Mesendoderm (in vitro differentiated cells): ENCODE results near the gene GALNT9.

Experiments
- DNase-seq: peaks from one replicate; pipeline ENCODE4 v3.0.0; 2013
- H2AK5ac ChIP-seq: 2 replicates; pipeline ENCODE4 v1.6.1; 2013; ENCODE audit warnings: low read length, inconsistent platforms
- H2BK120ac ChIP-seq: 2 replicates; pipeline ENCODE4 v1.6.1; 2013; ENCODE audit warnings: low read depth, mild to moderate bottlenecking, low read length, moderate library complexity, mixed read lengths
- H2BK15ac ChIP-seq: replicated peaks from 2 replicates; pipeline ENCODE4 v1.6.1; 2013; ENCODE audit warnings: low read depth, mild to moderate bottlenecking, moderate library complexity
- H2BK5ac ChIP-seq: 2 replicates; pipeline ENCODE4 v1.6.1; 2013; ENCODE audit warnings: low read length, inconsistent platforms
- H3K18ac ChIP-seq: 2 replicates; pipeline ENCODE4 v1.6.1; 2013; ENCODE audit warnings: mild to moderate bottlenecking, low read length, mixed read lengths
- H3K23ac ChIP-seq: one replicate; pipeline ENCODE4 v1.6.1; 2013; ENCODE audit warnings: low read length
- H3K27ac ChIP-seq: 2 replicates; pipeline ENCODE4 v1.5.1; 2013; ENCODE audit warnings: low read depth, mild to moderate bottlenecking, inconsistent platforms, low read length, moderate library complexity
- H3K27me3 ChIP-seq: 2 replicates; pipeline ENCODE4 v1.6.1; 2013; ENCODE audit warnings: low read length, control low read depth, mild to moderate bottlenecking, inconsistent platforms; ENCODE audit not compliant: insufficient read depth, poor library complexity
- H3K36me3 ChIP-seq: 2 replicates; pipeline ENCODE4 v1.6.1; 2013; ENCODE audit warnings: low read length, inconsistent platforms; ENCODE audit not compliant: control insufficient read depth, insufficient read depth
- H3K4ac ChIP-seq: one replicate; pipeline ENCODE4 v1.6.1; 2013; ENCODE audit warnings: low read depth, mild to moderate bottlenecking, low read length, moderate library complexity
- H3K4me1 ChIP-seq: 2 replicates; pipeline ENCODE4 v1.6.1; 2013; ENCODE audit warnings: low read depth, low read length, inconsistent platforms; ENCODE audit not compliant: control insufficient read depth
- H3K4me2 ChIP-seq: 2 replicates; pipeline ENCODE4 v1.6.1; 2013; ENCODE audit warnings: low read length
- H3K4me3 ChIP-seq: 2 replicates; pipeline ENCODE4 v1.5.1; 2013; ENCODE audit warnings: mild to moderate bottlenecking, low read length
- H3K56ac ChIP-seq: one replicate; pipeline ENCODE4 v1.6.1; 2013; ENCODE audit warnings: low read length
- H3K79me1 ChIP-seq: 2 replicates; pipeline ENCODE4 v1.6.1; 2013; ENCODE audit warnings: low read length, inconsistent platforms
- H3K79me2 ChIP-seq: 2 replicates; pipeline ENCODE4 v1.6.1; 2013; ENCODE audit warnings: mild to moderate bottlenecking, low read length; ENCODE audit not compliant: control insufficient read depth, insufficient read depth
- H3K9ac ChIP-seq: 2 replicates; pipeline ENCODE4 v1.6.1; 2013; ENCODE audit warnings: low read length, inconsistent platforms
- H4K5ac ChIP-seq: one replicate; pipeline ENCODE4 v1.6.1; 2013; ENCODE audit warnings: low read length
- H4K8ac ChIP-seq: one replicate; pipeline ENCODE4 v1.6.1; 2013; ENCODE audit warnings: low read depth, mild to moderate bottlenecking, control low read depth, low read length, moderate library complexity
- WGBS: extraction: QIAGEN DNeasy Blood & Tissue Kit; methylation state at CpG from one replicate; pipeline ENCODE4 v1.1.7; 2013; ENCODE audit warnings: low lambda C conversion rate, missing lambda C conversion rate; ENCODE audit not compliant: insufficient coverage; ENCODE audit errors: extremely low coverage; 5-methylcytosine and 5-hydroxymethylcytosine counted together

The GALNT9 gene

DNA sequence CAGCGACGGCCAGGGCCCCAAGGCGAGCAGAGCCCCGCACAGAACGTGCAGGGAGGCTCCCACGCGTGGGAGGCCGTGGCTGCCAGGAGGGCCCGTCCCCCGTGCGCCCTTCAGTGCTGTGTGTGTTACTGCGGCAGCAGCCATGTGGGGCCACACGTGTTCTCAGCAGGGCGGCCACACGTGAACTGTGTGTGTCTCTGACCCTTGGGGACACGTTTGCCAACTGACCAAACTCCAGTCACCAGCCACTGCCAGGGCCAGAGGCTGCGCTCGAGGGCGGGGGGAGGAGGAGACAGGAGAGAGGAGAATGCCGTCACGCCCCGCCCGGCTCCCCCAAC, 57.7 kb downstream of the GALNT9 start:
- no peak for DNase-seq
- Histone ChIP-seq H3K79me2 (no peaks in the 10 kb centered on the region), H3K23ac (no peak overlapping the region), H3K27me3 (no peaks in the 10 kb centered on the region), H3K4me2 (no peak overlapping the region), H3K18ac (no peak overlapping the region), H3K9ac (no peak overlapping the region), H3K4me1 (no peaks in the 10 kb centered on the region), H3K36me3 (no peaks in the 10 kb centered on the region), H4K5ac (no peak overlapping the region), H2BK5ac (no peak overlapping the region), H2BK15ac (no peak overlapping the region), H3K56ac (no peak overlapping the region), H2BK120ac (no peak overlapping the region), H3K27ac (no peak overlapping the region), H3K79me1 (no peaks in the 10 kb centered on the region), H2AK5ac (no peak overlapping the region), H3K4ac (no peak overlapping the region), H3K4me3 (no peak overlapping the region), H4K8ac (no peak overlapping the region)
- WGBS, result no CpG with 5 or more reads among the region's 23 CpGs

DNA sequence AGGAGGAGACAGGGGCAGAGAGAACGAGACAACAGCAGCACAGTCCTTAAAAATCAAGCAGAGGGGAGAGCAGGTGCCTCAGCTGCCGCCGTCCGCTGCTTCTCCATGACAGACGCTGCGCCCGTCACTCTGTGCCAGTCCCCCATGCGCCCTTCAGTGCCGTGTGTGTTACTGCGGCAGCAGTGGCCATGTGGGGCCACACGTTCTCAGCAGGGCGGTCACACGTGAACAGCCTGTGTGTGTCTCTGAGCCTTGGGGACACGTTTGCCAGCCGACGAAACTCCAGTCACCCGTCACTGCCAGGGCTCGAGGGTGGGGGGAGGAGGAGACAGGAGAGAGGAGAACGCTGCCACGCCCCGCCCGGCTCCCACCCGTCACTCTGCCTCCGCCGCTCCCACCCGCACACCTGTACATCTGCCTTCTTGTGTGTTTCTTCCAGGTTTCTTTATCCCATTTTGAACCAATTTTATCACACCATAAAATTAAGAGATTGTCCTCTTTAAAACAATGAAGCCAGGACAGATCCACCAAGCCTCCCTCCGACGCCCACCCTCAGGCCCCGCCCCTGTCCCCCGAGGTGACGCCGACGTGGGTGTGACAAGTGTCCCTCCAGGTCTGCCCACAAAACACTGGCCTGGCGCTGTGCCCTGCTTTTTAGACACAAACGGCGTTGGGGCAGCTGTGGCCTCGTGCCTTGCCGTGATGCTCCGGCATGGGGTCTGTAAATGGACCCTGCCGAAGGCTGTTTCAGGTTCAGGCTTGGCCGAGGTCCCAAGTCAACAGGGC, 58.2 kb downstream of the GALNT9 start:
- no peak overlapping the region for H2AK5ac ChIP-seq
- no peak overlapping the region for H3K23ac ChIP-seq
- H3K27me3 ChIP-seq, result no peaks in the 10 kb centered on the region
- no CpG with 5 or more reads among the region's 41 CpGs for WGBS
- H3K56ac ChIP-seq, result no peak overlapping the region
- H3K9ac ChIP-seq, result no peak overlapping the region
- no peak overlapping the region for H4K8ac ChIP-seq
- H3K4me1 ChIP-seq, result no peaks in the 10 kb centered on the region
- H3K79me2 ChIP-seq, result no peaks in the 10 kb centered on the region
- H4K5ac ChIP-seq, result no peak overlapping the region
- H3K4me3 ChIP-seq, result no peak overlapping the region
- H3K18ac ChIP-seq, result no peak overlapping the region
- H3K79me1 ChIP-seq, result no peaks in the 10 kb centered on the region
- H3K27ac ChIP-seq, result no peak overlapping the region
- no peak overlapping the region for H2BK5ac ChIP-seq
- no peak overlapping the region for H2BK15ac ChIP-seq
- H3K36me3 ChIP-seq, result no peaks in the 10 kb centered on the region
- H3K4me2 ChIP-seq, result no peak overlapping the region
- no peak overlapping the region for H3K4ac ChIP-seq
- no peak for DNase-seq
- no peak overlapping the region for H2BK120ac ChIP-seq

- no peak overlapping the region for H3K56ac ChIP-seq
- no peak overlapping the region for H2BK5ac ChIP-seq
- H3K4me3 ChIP-seq, result no peak overlapping the region
- no peaks in the 10 kb centered on the region for H3K36me3 ChIP-seq
- no peak overlapping the region for H2BK15ac ChIP-seq
- no peak overlapping the region for H3K4ac ChIP-seq
- H3K27me3 ChIP-seq, result no peaks in the 10 kb centered on the region
- no peak overlapping the region for H3K27ac ChIP-seq
- no peaks in the 10 kb centered on the region for H3K4me1 ChIP-seq
- DNase-seq, result no peak
- no CpG with 5 or more reads among the region's 12 CpGs for WGBS
- no peak overlapping the region for H3K18ac ChIP-seq
- H3K23ac ChIP-seq, result no peak overlapping the region
- no peak overlapping the region for H3K9ac ChIP-seq
- no peak overlapping the region for H4K8ac ChIP-seq
- no peak overlapping the region for H2BK120ac ChIP-seq
- H2AK5ac ChIP-seq, result no peak overlapping the region
- no peaks in the 10 kb centered on the region for H3K79me1 ChIP-seq
- H3K79me2 ChIP-seq, result no peaks in the 10 kb centered on the region
- H3K4me2 ChIP-seq, result no peak overlapping the region
- no peak overlapping the region for H4K5ac ChIP-seq
These were observed 58.9 kb downstream of the GALNT9 start for GRCh38 chr12:132270516-132270915.

- no peak overlapping the region for H3K27ac ChIP-seq
- H3K4me2 ChIP-seq, result no peak overlapping the region
- H4K8ac ChIP-seq, result no peak overlapping the region
- H3K9ac ChIP-seq, result no peak overlapping the region
- H3K18ac ChIP-seq, result no peak overlapping the region
- H3K4ac ChIP-seq, result no peak overlapping the region
- no peaks in the 10 kb centered on the region for H3K79me1 ChIP-seq
- no peak overlapping the region for H3K56ac ChIP-seq
- no peak overlapping the region for H2BK5ac ChIP-seq
- H3K4me3 ChIP-seq, result no peak overlapping the region
- no peak overlapping the region for H4K5ac ChIP-seq
- H3K23ac ChIP-seq, result no peak overlapping the region
- H2AK5ac ChIP-seq, result no peak overlapping the region
- no peaks in the 10 kb centered on the region for H3K36me3 ChIP-seq
- H3K4me1 ChIP-seq, result no peaks in the 10 kb centered on the region
- WGBS, result no CpG with 5 or more reads among the region's 44 CpGs
- H2BK120ac ChIP-seq, result no peak overlapping the region
- H3K27me3 ChIP-seq, result no peaks in the 10 kb centered on the region
- H3K79me2 ChIP-seq, result no peaks in the 10 kb centered on the region
- no peak overlapping the region for H2BK15ac ChIP-seq
- DNase-seq, result no peak
These were observed 60.0 kb downstream of the GALNT9 start for GRCh38 chr12:132269271-132269968.

DNA sequence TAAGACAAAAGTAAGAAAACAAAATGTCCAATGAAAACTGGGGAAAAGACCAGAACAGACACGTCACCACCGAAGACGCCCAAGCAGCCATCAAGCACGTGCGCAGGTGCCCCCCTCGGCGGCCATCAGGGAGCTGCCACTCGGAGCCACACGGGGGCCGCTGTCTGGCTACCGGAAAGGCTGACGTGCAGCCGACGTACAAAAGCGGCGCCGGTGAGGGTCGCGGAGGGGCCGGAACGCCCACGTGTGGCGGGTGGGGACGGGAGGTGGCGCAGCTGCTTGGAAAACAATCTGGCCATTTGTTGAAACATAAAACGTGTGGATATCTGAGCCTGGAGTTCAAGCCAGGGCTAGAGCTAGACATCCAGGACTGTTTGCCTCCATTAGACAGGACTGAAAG, 60.7 kb downstream of the GALNT9 start:
- H3K27me3 ChIP-seq, result no peaks in the 10 kb centered on the region

More for the DNA sequence above, 60.7 kb downstream of the GALNT9 start:
- no peak overlapping the region for H3K4ac ChIP-seq
- H3K9ac ChIP-seq, result no peak overlapping the region
- H2BK15ac ChIP-seq, result no peak overlapping the region
- H3K23ac ChIP-seq, result no peak overlapping the region
- no peak overlapping the region for H3K27ac ChIP-seq
- no peak overlapping the region for H4K8ac ChIP-seq
- no peak overlapping the region for H2BK5ac ChIP-seq
- no peak overlapping the region for H3K56ac ChIP-seq
- no peak overlapping the region for H3K4me3 ChIP-seq
- H3K36me3 ChIP-seq, result no peaks in the 10 kb centered on the region
- H2BK120ac ChIP-seq, result no peak overlapping the region
- H2AK5ac ChIP-seq, result no peak overlapping the region
- H3K4me1 ChIP-seq, result no peaks in the 10 kb centered on the region
- no peak for DNase-seq
- H3K18ac ChIP-seq, result no peak overlapping the region
- H4K5ac ChIP-seq, result no peak overlapping the region
- no CpG with 5 or more reads among the region's 26 CpGs for WGBS
- H3K4me2 ChIP-seq, result no peak overlapping the region
- H3K79me2 ChIP-seq, result no peaks in the 10 kb centered on the region
- no peaks in the 10 kb centered on the region for H3K79me1 ChIP-seq
